ENCODE measurements around the gene RACK1.

DNA sequence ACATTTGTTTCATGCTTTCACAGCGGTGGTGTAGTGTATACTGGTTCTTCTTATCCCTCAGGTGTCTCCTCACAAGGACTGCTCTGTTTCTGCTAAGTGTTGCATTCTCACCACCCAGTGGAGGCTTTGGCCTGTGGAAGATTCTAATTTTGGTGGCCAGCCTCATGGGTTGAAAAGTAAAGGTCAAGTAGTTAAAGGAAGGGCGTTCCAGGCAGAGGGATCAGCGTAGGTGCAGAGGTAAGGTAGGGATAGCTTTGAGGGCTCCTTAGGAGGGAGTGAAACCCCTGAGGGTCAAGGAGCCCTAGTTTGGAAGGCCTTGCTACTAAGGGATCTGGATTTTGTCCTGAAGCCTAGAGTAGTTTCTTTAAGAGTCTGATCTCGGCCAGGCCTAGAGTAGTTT, 4.6 kb upstream of the RACK1 start:
- TF ChIP-seq POLR2A (IDR thresholded peaks at IDR 0.05; ENCODE audit: low read depth, low read length) (no peak), TAF1 (IDR thresholded peaks at IDR 0.05; ENCODE audit: borderline replicate concordance, low read depth, low read length) (no peak)
